Measurements from ENCODE around the gene SPTBN1. TPM values are rescaled to one million over a fixed set of nuclear protein-coding genes. Genes with fewer than 3 reads are reported as not detected.

SPTBN1 gene
- total and polyA plus RNA-seq, 9 of the 15 experiments (the other 6 are each of a cell fraction or from before 2014, with no cell fraction given), result 8.9 to 66.8 (median 31.4) TPM

DNA sequence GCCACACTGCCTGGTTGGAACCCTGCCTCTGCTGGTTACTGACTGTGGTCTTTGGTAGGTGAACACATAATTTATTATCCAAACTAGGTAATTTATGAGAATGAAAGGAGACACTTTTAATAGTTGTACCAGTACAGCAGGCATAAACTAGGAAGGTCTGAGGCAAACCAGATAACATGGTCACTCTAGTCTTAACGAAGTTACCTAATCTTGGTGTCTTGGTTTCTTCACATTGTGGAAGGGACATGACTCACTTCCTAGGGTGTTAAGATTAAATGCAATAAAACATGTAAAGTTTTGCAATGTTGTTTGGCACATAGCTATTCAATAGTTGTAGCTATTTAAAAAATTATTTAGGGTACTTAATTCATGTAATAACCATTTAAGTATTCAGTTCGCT is 23.3 kb downstream of the SPTBN1 start (continued):
- TF ChIP-seq EGR1 (conservative IDR thresholded peaks at IDR 0.05), result no peak
- no peak for TF ChIP-seq SRSF7 (optimal IDR thresholded peaks at IDR 0.05; ENCODE audit: low read depth, low read length)
- no peak for TF ChIP-seq ZZZ3 (IDR thresholded peaks at IDR 0.05)
- no peak for TF ChIP-seq ZC3H11A (IDR thresholded peaks at IDR 0.05; ENCODE audit: low read depth, low read length)
- no peak for TF ChIP-seq RFX5 (IDR thresholded peaks at IDR 0.05; ENCODE audit: low read depth, low read length)
- TF ChIP-seq SETDB1 (IDR thresholded peaks at IDR 0.05; ENCODE audit: low read length), result no peak
- TF ChIP-seq DIDO1 (tag; IDR thresholded peaks at IDR 0.05; ENCODE audit: low read depth), result no peak
- TF ChIP-seq ELF1 (tag; IDR thresholded peaks at IDR 0.05), result no peak
- 0 out of 4 replicates have a peak, but pooled peaks have one; percentile 16 to 37 for TF ChIP-seq TRIM24 (IDR thresholded peaks at IDR 0.05)
- no peak for TF ChIP-seq TCF7L2 (IDR thresholded peaks at IDR 0.05; ENCODE audit: low read depth, low read length)
- no peak for TF ChIP-seq POLR2H (tag; IDR thresholded peaks at IDR 0.05; ENCODE audit: low read depth)
- TF ChIP-seq TAF9B (IDR thresholded peaks at IDR 0.05; ENCODE audit: partially characterized antibody), result no peak
- peak; percentile 56; the same call in 1 of the 2 replicates for TF ChIP-seq ETV1 (tag; conservative IDR thresholded peaks at IDR 0.05; ENCODE audit: low read depth)
- TF ChIP-seq, protein P1, sequence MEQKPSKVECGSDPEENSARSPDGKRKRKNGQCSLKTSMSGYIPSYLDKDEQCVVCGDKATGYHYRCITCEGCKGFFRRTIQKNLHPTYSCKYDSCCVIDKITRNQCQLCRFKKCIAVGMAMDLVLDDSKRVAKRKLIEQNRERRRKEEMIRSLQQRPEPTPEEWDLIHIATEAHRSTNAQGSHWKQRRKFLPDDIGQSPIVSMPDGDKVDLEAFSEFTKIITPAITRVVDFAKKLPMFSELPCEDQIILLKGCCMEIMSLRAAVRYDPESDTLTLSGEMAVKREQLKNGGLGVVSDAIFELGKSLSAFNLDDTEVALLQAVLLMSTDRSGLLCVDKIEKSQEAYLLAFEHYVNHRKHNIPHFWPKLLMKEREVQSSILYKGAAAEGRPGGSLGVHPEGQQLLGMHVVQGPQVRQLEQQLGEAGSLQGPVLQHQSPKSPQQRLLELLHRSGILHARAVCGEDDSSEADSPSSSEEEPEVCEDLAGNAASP (IDR thresholded peaks at IDR 0.05), result no peak
- no peak for TF ChIP-seq CREM (IDR thresholded peaks at IDR 0.05; ENCODE audit: low read depth)
- TF ChIP-seq RBM14 (IDR thresholded peaks at IDR 0.05; ENCODE audit: borderline replicate concordance, insufficient read depth, low read depth, low read length), result no peak
- no peak for TF ChIP-seq NFATC3 (IDR thresholded peaks at IDR 0.05)
- TF ChIP-seq IFI16 (CRISPR knock-in tag; IDR thresholded peaks at IDR 0.05), result no peak
- TF ChIP-seq SRSF1 (IDR thresholded peaks at IDR 0.05; ENCODE audit: low read depth, low read length), result no peak
- TF ChIP-seq, protein P2, sequence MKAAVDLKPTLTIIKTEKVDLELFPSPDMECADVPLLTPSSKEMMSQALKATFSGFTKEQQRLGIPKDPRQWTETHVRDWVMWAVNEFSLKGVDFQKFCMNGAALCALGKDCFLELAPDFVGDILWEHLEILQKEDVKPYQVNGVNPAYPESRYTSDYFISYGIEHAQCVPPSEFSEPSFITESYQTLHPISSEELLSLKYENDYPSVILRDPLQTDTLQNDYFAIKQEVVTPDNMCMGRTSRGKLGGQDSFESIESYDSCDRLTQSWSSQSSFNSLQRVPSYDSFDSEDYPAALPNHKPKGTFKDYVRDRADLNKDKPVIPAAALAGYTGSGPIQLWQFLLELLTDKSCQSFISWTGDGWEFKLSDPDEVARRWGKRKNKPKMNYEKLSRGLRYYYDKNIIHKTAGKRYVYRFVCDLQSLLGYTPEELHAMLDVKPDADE (conservative IDR thresholded peaks at IDR 0.05; ENCODE audit: control insufficient read depth, low read depth, low read length), result no peak
- TF ChIP-seq SMAD4 (CRISPR knock-in tag; conservative IDR thresholded peaks at IDR 0.05), result no peak
- TF ChIP-seq ZNF695 (CRISPR knock-in tag; IDR thresholded peaks at IDR 0.05), result no peak
- no peak for TF ChIP-seq FOXM1 (IDR thresholded peaks at IDR 0.05; ENCODE audit: low read depth)
- no peak for TF ChIP-seq FOXM1 (CRISPR knock-in tag; IDR thresholded peaks at IDR 0.05; ENCODE audit: low read depth)
- no peak for TF ChIP-seq ZKSCAN3 (CRISPR knock-in tag; IDR thresholded peaks at IDR 0.05)
- TF ChIP-seq ZNF76 (CRISPR knock-in tag; IDR thresholded peaks at IDR 0.05; ENCODE audit: borderline replicate concordance), result no peak
- TF ChIP-seq OTX1 (CRISPR knock-in tag; IDR thresholded peaks at IDR 0.05), result no peak
- TF ChIP-seq, protein P3, sequence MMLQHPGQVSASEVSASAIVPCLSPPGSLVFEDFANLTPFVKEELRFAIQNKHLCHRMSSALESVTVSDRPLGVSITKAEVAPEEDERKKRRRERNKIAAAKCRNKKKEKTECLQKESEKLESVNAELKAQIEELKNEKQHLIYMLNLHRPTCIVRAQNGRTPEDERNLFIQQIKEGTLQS (IDR thresholded peaks at IDR 0.05), result peak; percentile 53
- TF ChIP-seq, protein P3 (CRISPR knock-in tag; conservative IDR thresholded peaks at IDR 0.05), result no peak

All from K562 (cell line).